ENCODE measurements around the gene RHOG.
A peak's percentile ranks its signal among the peaks of the same experiment; 100 is the strongest.

Gene RHOG

GRCh38 chr11:3857628-3858027, 16.9 kb upstream of the RHOG start:
- DNase-seq = no peak

GRCh38 chr11:3856856-3857553, 16.2 kb upstream of the RHOG start:
- DNase-seq = no peak

- DNase-seq = peak; percentile 63
These were observed 15.2 kb upstream of the RHOG start for GRCh38 chr11:3855808-3856491.

- peak; percentile 93 for DNase-seq
These were observed 14.4 kb upstream of the RHOG start, which contains the start of gene STIM1 for GRCh38 chr11:3854977-3855807. Gene STIM1, plus strand, starts transcription at chr11:3855664. Its CDS starts 607 bp downstream, at chr11:3856271.

GRCh38 chr11:3854660-3854976, 13.9 kb upstream of the RHOG start:
- DNase-seq = no peak

GRCh38 chr11:3853899-3854659, 13.3 kb upstream of the RHOG start:
- no peak for DNase-seq

GRCh38 chr11:3853545-3853842, 12.7 kb upstream of the RHOG start:
- no peak for DNase-seq

GRCh38 chr11:3849297-3849874, 8.6 kb upstream of the RHOG start:
- peak; percentile 53 for DNase-seq

GRCh38 chr11:3845670-3846069, 4.9 kb upstream of the RHOG start:
- no peak for DNase-seq

GRCh38 chr11:3845246-3845645, 4.5 kb upstream of the RHOG start:
- DNase-seq = no peak

GRCh38 chr11:3843326-3843725, 2.6 kb upstream of the RHOG start:
- no peak for DNase-seq

- DNase-seq = peak; percentile 92
These were observed 929 bp upstream of the RHOG start for GRCh38 chr11:3841426-3842350.

- DNase-seq = peak; percentile 18
These were observed 522 bp downstream of the RHOG start for GRCh38 chr11:3840004-3840869.

- no peak for DNase-seq
These were observed 2.3 kb downstream of the RHOG start for GRCh38 chr11:3838504-3838903.

- peak; percentile 45 for DNase-seq
These were observed 3.0 kb downstream of the RHOG start for GRCh38 chr11:3837793-3838192.

- DNase-seq = no peak
These were observed 3.9 kb downstream of the RHOG start for GRCh38 chr11:3836903-3837302.

GRCh38 chr11:3835751-3836150, 5.0 kb downstream of the RHOG start:
- no peak for DNase-seq

GRCh38 chr11:3834664-3835461, 5.9 kb downstream of the RHOG start:
- peak; percentile 41 for DNase-seq

- no peak for DNase-seq
These were observed 6.5 kb downstream of the RHOG start for GRCh38 chr11:3834349-3834663.

- DNase-seq = no peak
These were observed 7.3 kb downstream of the RHOG start for GRCh38 chr11:3833449-3833848.

Data from EL (cell line).